ENCODE results near the gene ALG14.

The ALG14 gene

GRCh38 chr1:94978401-94978800 lies 94.3 kb downstream of the ALG14 start:
- H3K4me1 ChIP-seq (ENCODE audit: control insufficient read depth, insufficient read depth, low read length, poor library complexity, severe bottlenecking), result no peaks in the 10 kb centered on the region
- H3K4me3 ChIP-seq (ENCODE audit: insufficient read depth, low read depth, low read length, poor library complexity, severe bottlenecking), result no peak overlapping the region
- H3K27ac ChIP-seq (ENCODE audit: insufficient read depth, low read length, poor library complexity, severe bottlenecking), result no peak overlapping the region
- no peaks in the 10 kb centered on the region for H3K27me3 ChIP-seq (replicated peaks; ENCODE audit: control insufficient read depth, insufficient read depth, low read length, poor library complexity, severe bottlenecking)
- H3K36me3 ChIP-seq (ENCODE audit: control insufficient read depth, insufficient read depth, low read length), result no peaks in the 10 kb centered on the region
- DNase-seq, result no peak
- H3K9me3 ChIP-seq (ENCODE audit: control insufficient read depth, low read length), result no peaks in the 10 kb centered on the region

- no peaks in the 10 kb centered on the region for H3K4me1 ChIP-seq (ENCODE audit: control insufficient read depth, insufficient read depth, low read length, poor library complexity, severe bottlenecking)
- no peaks in the 10 kb centered on the region for H3K9me3 ChIP-seq (ENCODE audit: control insufficient read depth, low read length)
- H3K27ac ChIP-seq (ENCODE audit: insufficient read depth, low read length, poor library complexity, severe bottlenecking), result no peak overlapping the region
- H3K4me3 ChIP-seq (ENCODE audit: insufficient read depth, low read depth, low read length, poor library complexity, severe bottlenecking), result no peak overlapping the region
- H3K36me3 ChIP-seq (ENCODE audit: control insufficient read depth, insufficient read depth, low read length), result no peaks in the 10 kb centered on the region
- H3K27me3 ChIP-seq (replicated peaks; ENCODE audit: control insufficient read depth, insufficient read depth, low read length, poor library complexity, severe bottlenecking), result no peaks in the 10 kb centered on the region
- no peak for DNase-seq
Observed at GRCh38 chr1:94976971-94977548, 95.7 kb downstream of the ALG14 start.

DNA sequence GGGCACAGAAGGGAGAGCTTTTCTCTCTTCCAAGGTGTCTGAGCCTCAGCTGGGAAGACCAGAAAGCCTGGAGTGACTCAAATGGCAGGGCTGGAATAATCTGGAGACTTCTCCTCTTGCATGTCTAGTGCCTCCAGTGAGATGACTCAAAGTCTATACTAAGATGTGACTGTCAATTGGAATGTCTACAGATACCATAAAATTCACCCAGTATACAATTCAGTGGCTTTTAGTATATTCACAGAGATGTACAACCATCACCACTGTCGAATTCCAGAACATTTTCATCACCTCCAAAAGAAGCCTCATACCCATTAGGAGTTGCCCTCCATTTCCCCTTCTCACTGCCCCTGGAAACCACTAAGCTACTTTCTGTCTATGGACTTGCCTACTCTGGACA lies 97.9 kb downstream of the ALG14 start:
- no peaks in the 10 kb centered on the region for H3K36me3 ChIP-seq (ENCODE audit: control insufficient read depth, insufficient read depth, low read length)
- no peak overlapping the region for H3K4me3 ChIP-seq (ENCODE audit: insufficient read depth, low read depth, low read length, poor library complexity, severe bottlenecking)
- no peaks in the 10 kb centered on the region for H3K4me1 ChIP-seq (ENCODE audit: control insufficient read depth, insufficient read depth, low read length, poor library complexity, severe bottlenecking)
- H3K27me3 ChIP-seq (replicated peaks; ENCODE audit: control insufficient read depth, insufficient read depth, low read length, poor library complexity, severe bottlenecking), result no peaks in the 10 kb centered on the region
- DNase-seq, result no peak
- no peaks in the 10 kb centered on the region for H3K9me3 ChIP-seq (ENCODE audit: control insufficient read depth, low read length)
- no peak overlapping the region for H3K27ac ChIP-seq (ENCODE audit: insufficient read depth, low read length, poor library complexity, severe bottlenecking)

- H3K9me3 ChIP-seq (ENCODE audit: control insufficient read depth, low read length), result no peaks in the 10 kb centered on the region
- H3K27me3 ChIP-seq (replicated peaks; ENCODE audit: control insufficient read depth, insufficient read depth, low read length, poor library complexity, severe bottlenecking), result no peaks in the 10 kb centered on the region
- no peak for DNase-seq
- H3K4me1 ChIP-seq (ENCODE audit: control insufficient read depth, insufficient read depth, low read length, poor library complexity, severe bottlenecking), result no peaks in the 10 kb centered on the region
- H3K4me3 ChIP-seq (ENCODE audit: insufficient read depth, low read depth, low read length, poor library complexity, severe bottlenecking), result no peak overlapping the region
- H3K27ac ChIP-seq (ENCODE audit: insufficient read depth, low read length, poor library complexity, severe bottlenecking), result no peak overlapping the region
- no peaks in the 10 kb centered on the region for H3K36me3 ChIP-seq (ENCODE audit: control insufficient read depth, insufficient read depth, low read length)
Observed at GRCh38 chr1:94974241-94974640, 98.5 kb downstream of the ALG14 start.

- Histone ChIP-seq H3K4me3 (ENCODE audit: insufficient read depth, low read depth, low read length, poor library complexity, severe bottlenecking) (no peak overlapping the region), H3K9me3 (ENCODE audit: control insufficient read depth, low read length) (no peaks in the 10 kb centered on the region), H3K4me1 (ENCODE audit: control insufficient read depth, insufficient read depth, low read length, poor library complexity, severe bottlenecking) (no peaks in the 10 kb centered on the region), H3K27me3 (replicated peaks; ENCODE audit: control insufficient read depth, insufficient read depth, low read length, poor library complexity, severe bottlenecking) (no peaks in the 10 kb centered on the region), H3K27ac (ENCODE audit: insufficient read depth, low read length, poor library complexity, severe bottlenecking) (no peak overlapping the region), H3K36me3 (ENCODE audit: control insufficient read depth, insufficient read depth, low read length) (no peaks in the 10 kb centered on the region)
- DNase-seq, result no peak
Observed at GRCh38 chr1:94973309-94973922, 99.3 kb downstream of the ALG14 start.

DNA sequence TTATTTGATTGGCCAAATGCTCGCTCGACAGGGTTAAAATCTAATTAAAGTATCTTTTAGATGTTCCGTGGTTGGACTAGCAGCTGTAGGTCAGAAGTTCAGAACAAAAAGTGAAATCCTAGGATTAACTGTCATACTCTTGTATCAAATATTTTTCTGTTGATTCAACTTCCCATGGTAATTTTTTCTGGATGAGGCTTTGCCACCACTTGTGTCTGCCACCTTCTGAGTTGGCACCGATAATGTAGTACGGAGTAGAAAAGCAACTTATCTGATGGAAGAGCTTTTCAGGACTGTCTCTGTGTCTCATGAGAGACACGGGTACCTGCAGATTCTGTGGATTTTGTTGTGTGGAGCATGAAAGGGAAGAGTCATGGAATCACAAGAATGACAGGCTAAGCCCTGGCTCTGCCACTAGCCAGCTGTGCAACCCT lies 101.2 kb downstream of the ALG14 start:
- Histone ChIP-seq H3K4me1 (ENCODE audit: control insufficient read depth, insufficient read depth, low read length, poor library complexity, severe bottlenecking) (no peaks in the 10 kb centered on the region), H3K27me3 (replicated peaks; ENCODE audit: control insufficient read depth, insufficient read depth, low read length, poor library complexity, severe bottlenecking) (no peaks in the 10 kb centered on the region), H3K4me3 (ENCODE audit: insufficient read depth, low read depth, low read length, poor library complexity, severe bottlenecking) (no peak overlapping the region), H3K9me3 (ENCODE audit: control insufficient read depth, low read length) (no peaks in the 10 kb centered on the region), H3K36me3 (ENCODE audit: control insufficient read depth, insufficient read depth, low read length) (no peaks in the 10 kb centered on the region), H3K27ac (ENCODE audit: insufficient read depth, low read length, poor library complexity, severe bottlenecking) (no peak overlapping the region)
- DNase-seq, result no peak

- Histone ChIP-seq H3K4me3 (ENCODE audit: insufficient read depth, low read depth, low read length, poor library complexity, severe bottlenecking) (no peak overlapping the region), H3K27ac (ENCODE audit: insufficient read depth, low read length, poor library complexity, severe bottlenecking) (no peak overlapping the region), H3K4me1 (ENCODE audit: control insufficient read depth, insufficient read depth, low read length, poor library complexity, severe bottlenecking) (no peaks in the 10 kb centered on the region), H3K9me3 (ENCODE audit: control insufficient read depth, low read length) (no peaks in the 10 kb centered on the region), H3K36me3 (ENCODE audit: control insufficient read depth, insufficient read depth, low read length) (no peaks in the 10 kb centered on the region), H3K27me3 (replicated peaks; ENCODE audit: control insufficient read depth, insufficient read depth, low read length, poor library complexity, severe bottlenecking) (no peaks in the 10 kb centered on the region)
- no peak for DNase-seq
Observed at GRCh38 chr1:94970783-94971182, 102.0 kb downstream of the ALG14 start.

- no peaks in the 10 kb centered on the region for H3K4me1 ChIP-seq (ENCODE audit: control insufficient read depth, insufficient read depth, low read length, poor library complexity, severe bottlenecking)
- H3K27ac ChIP-seq (ENCODE audit: insufficient read depth, low read length, poor library complexity, severe bottlenecking), result no peak overlapping the region
- no peak for DNase-seq
- no peaks in the 10 kb centered on the region for H3K36me3 ChIP-seq (ENCODE audit: control insufficient read depth, insufficient read depth, low read length)
- H3K4me3 ChIP-seq (ENCODE audit: insufficient read depth, low read depth, low read length, poor library complexity, severe bottlenecking), result no peak overlapping the region
- no peaks in the 10 kb centered on the region for H3K9me3 ChIP-seq (ENCODE audit: control insufficient read depth, low read length)
- H3K27me3 ChIP-seq (replicated peaks; ENCODE audit: control insufficient read depth, insufficient read depth, low read length, poor library complexity, severe bottlenecking), result no peaks in the 10 kb centered on the region
Observed at GRCh38 chr1:94969137-94969536, 103.6 kb downstream of the ALG14 start.

- H3K27ac ChIP-seq (ENCODE audit: insufficient read depth, low read length, poor library complexity, severe bottlenecking), result no peak overlapping the region
- H3K4me3 ChIP-seq (ENCODE audit: insufficient read depth, low read depth, low read length, poor library complexity, severe bottlenecking), result no peak overlapping the region
- H3K4me1 ChIP-seq (ENCODE audit: control insufficient read depth, insufficient read depth, low read length, poor library complexity, severe bottlenecking), result no peaks in the 10 kb centered on the region
- no peaks in the 10 kb centered on the region for H3K27me3 ChIP-seq (replicated peaks; ENCODE audit: control insufficient read depth, insufficient read depth, low read length, poor library complexity, severe bottlenecking)
- no peaks in the 10 kb centered on the region for H3K36me3 ChIP-seq (ENCODE audit: control insufficient read depth, insufficient read depth, low read length)
- no peaks in the 10 kb centered on the region for H3K9me3 ChIP-seq (ENCODE audit: control insufficient read depth, low read length)
- no peak for DNase-seq
Observed at GRCh38 chr1:94966033-94966432, 106.7 kb downstream of the ALG14 start.

- no peaks in the 10 kb centered on the region for H3K36me3 ChIP-seq (ENCODE audit: control insufficient read depth, insufficient read depth, low read length)
- H3K9me3 ChIP-seq (ENCODE audit: control insufficient read depth, low read length), result no peaks in the 10 kb centered on the region
- no peak for DNase-seq
- no peak overlapping the region for H3K27ac ChIP-seq (ENCODE audit: insufficient read depth, low read length, poor library complexity, severe bottlenecking)
- H3K27me3 ChIP-seq (replicated peaks; ENCODE audit: control insufficient read depth, insufficient read depth, low read length, poor library complexity, severe bottlenecking), result no peaks in the 10 kb centered on the region
- H3K4me3 ChIP-seq (ENCODE audit: insufficient read depth, low read depth, low read length, poor library complexity, severe bottlenecking), result no peak overlapping the region
- no peaks in the 10 kb centered on the region for H3K4me1 ChIP-seq (ENCODE audit: control insufficient read depth, insufficient read depth, low read length, poor library complexity, severe bottlenecking)
Observed at GRCh38 chr1:94963864-94964263, 108.9 kb downstream of the ALG14 start.
